SK-N-SH (cell line): ENCODE data around the gene RIMS1. TPM values are rescaled to one million over a fixed set of nuclear protein-coding genes. Genes with fewer than 3 reads are reported as not detected.

Source experiments
- CTCF ChIA-PET: fragments of 300-600, 350-600 bp; formaldehyde crosslinking; extraction: SDS; loops from one replicate; lab custom pipeline; 2021; lab: Yijun Ruan, JAX
- POLR2A ChIA-PET: fragments of 350-600 bp; sonication (Branson Sonifier 250); formaldehyde crosslinking; extraction: SDS; loops from one replicate; lab custom pipeline; 2020; ENCODE audit warnings: antibody characterized with exemption, inconsistent platforms; lab: Yijun Ruan, JAX
- DNase-seq: peaks from one replicate; pipeline ENCODE4 v3.0.0; 2012
- H2AFZ ChIP-seq: fragments of 200-600 bp; sonication (generic); 2 replicates; pipeline ENCODE4 v1.8.1; 2016; ENCODE audit warnings: antibody characterized with exemption, mild to moderate bottlenecking, low read depth
- H3F3A ChIP-seq: fragments of 200-600 bp; sonication (generic); replicated peaks from 2 replicates; pipeline ENCODE3; 2016; ENCODE audit warnings: antibody characterized with exemption, mild to moderate bottlenecking; ENCODE audit not compliant: insufficient read depth
- H3K27ac ChIP-seq, 2 experiments: fragments of 200-500 bp in 1 of 2; fragments of 200-600 bp in 1 of 2; sonication (Bioruptor generic) in 1 of 2; sonication (generic), shearing (Covaris generic) in 1 of 2; 2 replicates each; pipeline versions ENCODE4 v1.5.1 to v1.6.1; 2014 to 2016; ENCODE audit warnings: low read depth in 2 of 2, inconsistent platforms in 1 of 2, low read length in 1 of 2, mild to moderate bottlenecking in 1 of 2, mixed read lengths in 1 of 2
- H3K27me3 ChIP-seq: fragments of 200-600 bp; sonication (generic), shearing (Covaris generic); 2 replicates; pipeline ENCODE4 v1.6.1; 2016; ENCODE audit warnings: mixed run types; ENCODE audit not compliant: insufficient read depth
- H3K36me3 ChIP-seq, 2 experiments: fragments of 200-500 bp in 1 of 2; fragments of 200-600 bp in 1 of 2; sonication (Bioruptor generic) in 1 of 2; sonication (generic) in 1 of 2; replicated peaks in 1 of 2; 2 replicates each; pipeline versions ENCODE3 to v1.5.1; 2014 to 2016; ENCODE audit warnings: low read length in 1 of 2, mild to moderate bottlenecking in 1 of 2; ENCODE audit not compliant: insufficient read depth in 2 of 2, control insufficient read depth in 1 of 2
- H3K4me1 ChIP-seq, 2 experiments: fragments of 200-500 bp in 1 of 2; fragments of 200-600 bp in 1 of 2; sonication (Bioruptor generic) in 1 of 2; sonication (generic), shearing (Covaris generic) in 1 of 2; 2 replicates each; pipeline versions ENCODE4 v1.5.1 to v1.6.1; 2014 to 2016; ENCODE audit warnings: low read depth in 1 of 2, low read length in 1 of 2, mixed run types in 1 of 2; ENCODE audit not compliant: insufficient read depth in 2 of 2, control insufficient read depth in 1 of 2
- H3K4me2 ChIP-seq: fragments of 200-600 bp; sonication (generic), shearing (Covaris generic); 2 replicates; pipeline ENCODE4 v1.6.1; 2017; ENCODE audit warnings: mixed run types
- H3K4me3 ChIP-seq, 2 experiments: fragments of 200-500 bp in 1 of 2; fragments of 200-600 bp in 1 of 2; sonication (Bioruptor generic) in 1 of 2; sonication (generic), shearing (Covaris generic) in 1 of 2; 2 replicates each; pipeline versions ENCODE4 v1.5.1 to v1.8.1; 2014 to 2016; ENCODE audit warnings: low read depth in 2 of 2, inconsistent platforms in 1 of 2, low read length in 1 of 2, mild to moderate bottlenecking in 1 of 2, mixed read lengths in 1 of 2, moderate library complexity in 1 of 2
- H3K79me2 ChIP-seq: fragments of 200-600 bp; sonication (generic); 2 replicates; pipeline ENCODE4 v1.8.1; 2017; ENCODE audit warnings: mild to moderate bottlenecking; ENCODE audit not compliant: insufficient read depth
- H3K9ac ChIP-seq: fragments of 200-600 bp; sonication (generic); 2 replicates; pipeline ENCODE4 v1.6.1; 2017; ENCODE audit warnings: mixed run types
- H3K9me2 ChIP-seq: fragments of 200-600 bp; sonication (generic); 2 replicates; pipeline ENCODE4 v1.6.1; 2017; ENCODE audit warnings: mixed run types
- H3K9me3 ChIP-seq: fragments of 200-600 bp; sonication (generic); 2 replicates; pipeline ENCODE4 v1.6.1; 2017; ENCODE audit warnings: mixed run types, mild to moderate bottlenecking, moderate library complexity
- H4K20me1 ChIP-seq: fragments of 200-600 bp; sonication (generic); 2 replicates; pipeline ENCODE4 v1.6.1; 2017; ENCODE audit warnings: mild to moderate bottlenecking, mixed run types; ENCODE audit not compliant: insufficient read depth
- CHD2 ChIP-seq: fragments of 150-350 bp; IDR thresholded peaks from 2 replicates; pipeline ENCODE4 v1.6.1; 2018; ENCODE audit warnings: low read length; ENCODE audit not compliant: partially characterized antibody
- CTCF ChIP-seq: fragments of 200-600 bp; sonication (generic); IDR thresholded peaks from 2 replicates; pipeline ENCODE4 v1.6.1; 2017; ENCODE audit warnings: antibody characterized with exemption, mild to moderate bottlenecking, moderate library complexity
- ELF1 ChIP-seq: IDR thresholded peaks from 2 replicates; pipeline ENCODE4 v1.4.0; 2012
- GABPA ChIP-seq: IDR thresholded peaks from 2 replicates; pipeline ENCODE4 v1.4.0; 2012; ENCODE audit warnings: low read depth, mild to moderate bottlenecking
- GATA2 ChIP-seq: sonication (generic); formaldehyde crosslinking; IDR thresholded peaks from 2 replicates; pipeline ENCODE4 v1.5.0; 2020; ENCODE audit warnings: mild to moderate bottlenecking, missing genetic modification reagents
- IRF3 ChIP-seq: fragments of 150-350 bp; IDR thresholded peaks from 2 replicates; pipeline ENCODE4 v1.6.1; 2016; ENCODE audit warnings: mild to moderate bottlenecking, low read depth, low read length
- MEF2A ChIP-seq: IDR thresholded peaks from 2 replicates; pipeline ENCODE4 v1.4.0; 2012; ENCODE audit warnings: low read depth, borderline replicate concordance
- MXI1 ChIP-seq: IDR thresholded peaks from 2 replicates; pipeline ENCODE4 v1.6.1; 2012; ENCODE audit warnings: mild to moderate bottlenecking, low read depth, low read length, improper control_type of control experiment
- NFIC ChIP-seq: IDR thresholded peaks from 2 replicates; pipeline ENCODE4 v1.4.0; 2012; ENCODE audit warnings: borderline replicate concordance
- POLR2AphosphoS5 ChIP-seq: IDR thresholded peaks from 2 replicates; pipeline ENCODE4 v1.6.1; 2012; ENCODE audit warnings: low read depth, low read length
- RAD21 ChIP-seq: IDR thresholded peaks from 2 replicates; pipeline ENCODE4 v1.6.1; 2012; ENCODE audit warnings: mild to moderate bottlenecking, low read length
- RCOR1 ChIP-seq: fragments of 150-350 bp; IDR thresholded peaks from 2 replicates; pipeline ENCODE4 v1.6.1; 2017; ENCODE audit warnings: antibody characterized with exemption, low read length
- RFX5 ChIP-seq: IDR thresholded peaks from 2 replicates; pipeline ENCODE4 v1.6.1; 2012; ENCODE audit warnings: mild to moderate bottlenecking, improper control_type of control experiment, low read length
- USF1 ChIP-seq: IDR thresholded peaks from 2 replicates; pipeline ENCODE4 v1.4.0; 2012; ENCODE audit warnings: low read depth, borderline replicate concordance
- YY1 ChIP-seq: IDR thresholded peaks from 2 replicates; pipeline ENCODE4 v1.4.0; 2012; ENCODE audit warnings: low read depth, mild to moderate bottlenecking
- WGBS: methylation state at CpG from one replicate; pipeline ENCODE4 v1.1.6; 2017; ENCODE audit warnings: low lambda C conversion rate; 5-methylcytosine and 5-hydroxymethylcytosine counted together
- polyA plus RNA-seq, 3 experiments: library from polyadenylated mRNA; depleted of rRNA; stranded (reverse); fragments of >200 nt; gene quantifications; 2 replicates each; pipeline ENCODE4 v1.2.3, GENCODE V29; 2012

The RIMS1 gene
- polyA plus RNA-seq, 1 of the 3 experiments (the other 2 are of a cell fraction) = 0.20 TPM

GRCh38 chr6:72245565-72245964, 359.2 kb downstream of the RIMS1 start (continued):
- TF ChIP-seq USF1 (no peak), RAD21 (no peak), RFX5 (no peak), IRF3 (no peak), CTCF (no peak), GABPA (no peak), GATA2 (no peak), MEF2A (no peak), MXI1 (no peak), POLR2AphosphoS5 (no peak), CHD2 (no peak)

GRCh38 chr6:72246926-72247325, 360.6 kb downstream of the RIMS1 start:
- Histone ChIP-seq H3K9me3 (no peaks in the 10 kb centered on the region), H3K4me1 (no peaks in the 10 kb centered on the region), H3K36me3 (no peaks in the 10 kb centered on the region), H3F3A (no peaks in the 10 kb centered on the region), H3K27me3 (no peaks in the 10 kb centered on the region), H2AFZ (no peak overlapping the region), H4K20me1 (no peaks in the 10 kb centered on the region), H3K4me2 (no peak overlapping the region), H3K9me2 (no peaks in the 10 kb centered on the region), H3K4me3 (no peak overlapping the region), H3K9ac (no peak overlapping the region), H3K27ac (no peak overlapping the region), H3K79me2 (no peaks in the 10 kb centered on the region)
- TF ChIP-seq RAD21 = peak; percentile 46
- no peak for TF ChIP-seq GABPA
- TF ChIP-seq RCOR1 = no peak
- no peak for TF ChIP-seq NFIC
- TF ChIP-seq ELF1 = no peak
- no peak for TF ChIP-seq YY1
- CTCF ChIA-PET = interaction anchor here (1.1 to 1.5 kb wide), 2 partner anchors 26 to 165 kb away, joined by 3 read pairs; no protein-coding TSS in a partner anchor
- POLR2A ChIA-PET = no interaction called here
- WGBS = 89% methylated on average over 4 of the region's 4 CpGs
- DNase-seq = peak; percentile 0
